ENCODE results near the gene EFCAB11.

GRCh38 chr14:89918721-89919120 lies 35.8 kb downstream of the EFCAB11 start:
- TF ChIP-seq TCF7 (CRISPR knock-in tag; IDR thresholded peaks at IDR 0.05; ENCODE audit: low read depth) (no peak), ZNF281 (CRISPR knock-in tag; IDR thresholded peaks at IDR 0.05) (no peak), NFYB (CRISPR knock-in tag; conservative IDR thresholded peaks at IDR 0.05; ENCODE audit: low read depth) (no peak), ATF3 (CRISPR knock-in tag; conservative IDR thresholded peaks at IDR 0.05) (no peak)
